NAMALWA (cell line): ENCODE data around the gene SPDEF.

ENCODE experiments used
- DNase-seq: peaks from one replicate; pipeline ENCODE4 v3.0.0-alpha.2; 2015; ENCODE audit warnings: low spot score

Gene SPDEF

GRCh38 chr6:34514593-34515472 lies 41.3 kb downstream of the SPDEF start:
- no peak for DNase-seq

GRCh38 chr6:34514112-34514511 lies 42.0 kb downstream of the SPDEF start:
- DNase-seq = no peak

- no peak for DNase-seq
These were observed 42.5 kb downstream of the SPDEF start for GRCh38 chr6:34513646-34514045.

GRCh38 chr6:34512738-34513115 lies 43.4 kb downstream of the SPDEF start:
- DNase-seq = no peak

GRCh38 chr6:34511915-34512737 lies 44.0 kb downstream of the SPDEF start:
- DNase-seq = no peak

- no peak for DNase-seq
These were observed 44.8 kb downstream of the SPDEF start for GRCh38 chr6:34511214-34511914.

GRCh38 chr6:34510299-34510698 lies 45.8 kb downstream of the SPDEF start:
- DNase-seq = no peak

GRCh38 chr6:34509782-34510181 lies 46.3 kb downstream of the SPDEF start:
- no peak for DNase-seq

GRCh38 chr6:34508425-34508824 lies 47.7 kb downstream of the SPDEF start:
- DNase-seq = no peak

- DNase-seq = no peak
These were observed 49.4 kb downstream of the SPDEF start for GRCh38 chr6:34506718-34507117.

GRCh38 chr6:34497411-34497810 lies 58.7 kb downstream of the SPDEF start:
- DNase-seq = no peak

GRCh38 chr6:34496103-34496685 lies 59.9 kb downstream of the SPDEF start:
- no peak for DNase-seq

GRCh38 chr6:34494973-34495372 lies 61.2 kb downstream of the SPDEF start:
- DNase-seq = no peak

- no peak for DNase-seq
These were observed 62.8 kb downstream of the SPDEF start for GRCh38 chr6:34493344-34493743.

GRCh38 chr6:34491091-34491430 lies 65.1 kb downstream of the SPDEF start:
- no peak for DNase-seq

- no peak for DNase-seq
These were observed 65.6 kb downstream of the SPDEF start for GRCh38 chr6:34490390-34491090.

- DNase-seq = no peak
These were observed 66.8 kb downstream of the SPDEF start for GRCh38 chr6:34489207-34489805.
